Loucy (cell line): ENCODE data around the gene ROBO1.

Source experiments
- H2AFZ ChIP-seq: fragments of 200-600 bp; sonication (generic); 2 replicates; pipeline ENCODE4 v1.6.0; 2016; ENCODE audit warnings: antibody characterized with exemption, mild to moderate bottlenecking, low read length, moderate library complexity
- H3F3A ChIP-seq: fragments of 200-600 bp; 2 replicates; pipeline ENCODE4 v1.6.0; 2016; ENCODE audit warnings: antibody characterized with exemption, low read depth, mild to moderate bottlenecking
- H3K27me3 ChIP-seq: fragments of 200-600 bp; sonication (generic); 2 replicates; pipeline ENCODE4 v1.6.1; 2014; ENCODE audit warnings: low read length, mild to moderate bottlenecking; ENCODE audit not compliant: insufficient read depth, poor library complexity, severe bottlenecking
- H3K36me3 ChIP-seq: fragments of 200-600 bp; sonication (generic); 2 replicates; pipeline ENCODE4 v1.6.1; 2016; ENCODE audit warnings: low read length; ENCODE audit not compliant: insufficient read depth
- H3K4me1 ChIP-seq: fragments of 200-600 bp; sonication (generic); 2 replicates; pipeline ENCODE4 v1.5.1; 2014; ENCODE audit warnings: low read length, mild to moderate bottlenecking; ENCODE audit not compliant: insufficient read depth, poor library complexity, severe bottlenecking
- H3K4me2 ChIP-seq: fragments of 200-600 bp; sonication (generic); 2 replicates; pipeline ENCODE4 v1.6.0; 2014; ENCODE audit warnings: antibody characterized with exemption, low read length, low read depth, mild to moderate bottlenecking; ENCODE audit not compliant: poor library complexity, severe bottlenecking
- H3K4me3 ChIP-seq: fragments of 200-600 bp; sonication (generic); 2 replicates; pipeline ENCODE4 v1.5.1; 2014; ENCODE audit warnings: low read length, mild to moderate bottlenecking, mixed read lengths; ENCODE audit not compliant: poor library complexity, severe bottlenecking
- H3K79me2 ChIP-seq: fragments of 200-600 bp; sonication (generic); 2 replicates; pipeline ENCODE4 v1.6.1; 2014; ENCODE audit warnings: low read length; ENCODE audit not compliant: insufficient read depth
- H3K9ac ChIP-seq: fragments of 200-600 bp; sonication (generic); 2 replicates; pipeline ENCODE4 v1.6.0; 2014; ENCODE audit warnings: mild to moderate bottlenecking, low read depth, low read length, moderate library complexity; ENCODE audit not compliant: poor library complexity, severe bottlenecking
- H3K9me2 ChIP-seq: fragments of 200-600 bp; sonication (generic); replicated peaks from 2 replicates; pipeline ENCODE4 v1.6.1; 2016; ENCODE audit warnings: low read depth, low read length, mixed read lengths
- H3K9me3 ChIP-seq: fragments of 200-600 bp; sonication (generic); 2 replicates; pipeline ENCODE4 v1.6.1; 2014; ENCODE audit warnings: mild to moderate bottlenecking, antibody characterized with exemption, low read length, low read depth; ENCODE audit not compliant: insufficient read depth
- H4K20me1 ChIP-seq: fragments of 200-600 bp; sonication (generic); 2 replicates; pipeline ENCODE4 v1.6.0; 2014; ENCODE audit warnings: antibody characterized with exemption, low read length, mild to moderate bottlenecking; ENCODE audit not compliant: insufficient read depth, poor library complexity, severe bottlenecking
- CTCF ChIP-seq: fragments of 200-600 bp; sonication (generic); conservative IDR thresholded peaks from 2 replicates; pipeline ENCODE4 v1.5.1; 2014; ENCODE audit warnings: mild to moderate bottlenecking, antibody characterized with exemption, low read length
- EZH2phosphoT487 ChIP-seq: fragments of 200-600 bp; IDR thresholded peaks from 2 replicates; pipeline ENCODE4 v1.6.1; 2018; ENCODE audit warnings: antibody characterized with exemption, mild to moderate bottlenecking, moderate library complexity, borderline replicate concordance

Gene ROBO1

GRCh38 chr3:79572930-79573329, 194.9 kb downstream of the ROBO1 start:
- Histone ChIP-seq H4K20me1 (no peaks in the 10 kb centered on the region), H3K4me2 (no peak overlapping the region), H3K36me3 (no peaks in the 10 kb centered on the region), H3F3A (no peaks in the 10 kb centered on the region), H3K79me2 (no peaks in the 10 kb centered on the region), H3K9ac (no peak overlapping the region), H3K9me2 (no peaks in the 10 kb centered on the region), H3K9me3 (no peaks in the 10 kb centered on the region), H3K4me3 (no peak overlapping the region), H2AFZ (no peak overlapping the region), H3K27me3 (no peaks in the 10 kb centered on the region), H3K4me1 (no peaks in the 10 kb centered on the region)
- TF ChIP-seq CTCF (no peak), EZH2phosphoT487 (no peak)

- Histone ChIP-seq H3K79me2 (no peaks in the 10 kb centered on the region), H3K36me3 (no peaks in the 10 kb centered on the region), H3K9me3 (no peaks in the 10 kb centered on the region), H3K4me3 (no peak overlapping the region), H3K4me2 (no peak overlapping the region), H4K20me1 (no peaks in the 10 kb centered on the region), H3K27me3 (no peaks in the 10 kb centered on the region), H3F3A (no peaks in the 10 kb centered on the region), H3K4me1 (no peaks in the 10 kb centered on the region), H3K9me2 (no peaks in the 10 kb centered on the region), H2AFZ (no peak overlapping the region), H3K9ac (no peak overlapping the region)
- TF ChIP-seq CTCF = no peak
- TF ChIP-seq EZH2phosphoT487 = no peak
Measured at GRCh38 chr3:79568938-79569337, 198.9 kb downstream of the ROBO1 start.

GRCh38 chr3:79564192-79564591, 203.6 kb downstream of the ROBO1 start:
- Histone ChIP-seq H3K4me2 (no peak overlapping the region), H3K4me1 (no peaks in the 10 kb centered on the region), H3K79me2 (no peaks in the 10 kb centered on the region), H3K9me3 (no peaks in the 10 kb centered on the region), H3K36me3 (no peaks in the 10 kb centered on the region), H3K9me2 (no peaks in the 10 kb centered on the region), H3K27me3 (no peaks in the 10 kb centered on the region), H3F3A (no peaks in the 10 kb centered on the region), H3K9ac (no peak overlapping the region), H4K20me1 (no peaks in the 10 kb centered on the region), H3K4me3 (no peak overlapping the region), H2AFZ (no peak overlapping the region)
- TF ChIP-seq EZH2phosphoT487 (no peak), CTCF (no peak)
